HepG2 (cell line): ENCODE data around the gene ERBB3. TPM values are rescaled to one million over a fixed set of nuclear protein-coding genes. Genes with fewer than 3 reads are reported as not detected.

Experiments used
- BRD4 ChIP-seq: sonication (generic); formaldehyde crosslinking; IDR thresholded peaks from 2 replicates; pipeline ENCODE4 v1.4.0; 2020; ENCODE audit warnings: missing genetic modification reagents
- FIP1L1 ChIP-seq: fragments of 200-400 bp; formaldehyde crosslinking; IDR thresholded peaks from 2 replicates; pipeline ENCODE4 v1.6.1; 2018; ENCODE audit warnings: low read depth, mild to moderate bottlenecking, low read length, moderate library complexity, borderline replicate concordance; ENCODE audit not compliant: insufficient read depth
- HNF1A ChIP-seq, 2 experiments: sonication (generic) in 1 of 2; formaldehyde crosslinking in 1 of 2; IDR thresholded peaks; 2 replicates each; pipeline versions ENCODE4 v1.4.0 to v1.6.1; 2016 to 2020; ENCODE audit warnings: borderline replicate concordance in 1 of 2, low read depth in 1 of 2, mild to moderate bottlenecking in 1 of 2, missing genetic modification reagents in 1 of 2
- IRX3 ChIP-seq: sonication (generic); formaldehyde crosslinking; IDR thresholded peaks from 2 replicates; pipeline ENCODE4 v1.8.1; 2023; ENCODE audit warnings: mild to moderate bottlenecking, low read depth, missing genetic modification reagents, borderline replicate concordance
- KAT8 ChIP-seq: IDR thresholded peaks from 2 replicates; pipeline ENCODE4 v1.6.1; 2016; ENCODE audit warnings: missing genetic modification reagents, missing compliant biosample characterization
- MAFG ChIP-seq: sonication (generic); formaldehyde crosslinking; IDR thresholded peaks from 2 replicates; pipeline ENCODE4 v1.5.1; 2020; ENCODE audit warnings: mild to moderate bottlenecking, missing genetic modification reagents
- PCBP1 ChIP-seq: fragments of 200-400 bp; formaldehyde crosslinking; IDR thresholded peaks from 2 replicates; pipeline ENCODE4 v1.6.1; 2017; ENCODE audit warnings: mild to moderate bottlenecking, low read depth, low read length, borderline replicate concordance
- PRPF4 ChIP-seq: fragments of 200-400 bp; formaldehyde crosslinking; IDR thresholded peaks from 2 replicates; pipeline ENCODE4 v1.6.1; 2016; ENCODE audit warnings: low read length, low read depth; ENCODE audit not compliant: poor library complexity, severe bottlenecking
- RBAK ChIP-seq: sonication (generic); formaldehyde crosslinking; IDR thresholded peaks from 2 replicates; pipeline ENCODE4 v1.5.1; 2020; ENCODE audit warnings: mild to moderate bottlenecking, missing genetic modification reagents
- RNF219 ChIP-seq: sonication (generic); formaldehyde crosslinking; IDR thresholded peaks from 2 replicates; pipeline ENCODE4 v1.5.0; 2020; ENCODE audit warnings: mild to moderate bottlenecking, missing genetic modification reagents
- SOX13 ChIP-seq, 3 experiments: fragments of 450-650 bp in 1 of 3; sonication (generic) in 1 of 3; formaldehyde crosslinking in 1 of 3; IDR thresholded peaks in 2 of 3; conservative IDR thresholded peaks in 1 of 3; 2 replicates each; pipeline versions ENCODE4 v1.5.0 to v1.6.1; 2016 to 2020; ENCODE audit warnings: antibody characterized with exemption in 1 of 3, mild to moderate bottlenecking in 1 of 3, missing compliant biosample characterization in 1 of 3, missing genetic modification reagents in 1 of 3, moderate library complexity in 1 of 3
- TRIM24 ChIP-seq: sonication (generic); formaldehyde crosslinking; IDR thresholded peaks from 2 replicates; pipeline ENCODE4 v1.8.0; 2022; ENCODE audit warnings: mild to moderate bottlenecking, missing genetic modification reagents
- ZNF317 ChIP-seq: sonication (generic); formaldehyde crosslinking; IDR thresholded peaks from 2 replicates; pipeline ENCODE4 v1.5.0; 2020; ENCODE audit warnings: mild to moderate bottlenecking, missing genetic modification reagents
- ZNF530 ChIP-seq: sonication (generic); formaldehyde crosslinking; IDR thresholded peaks from 2 replicates; pipeline ENCODE4 v1.5.0; 2020; ENCODE audit warnings: low read depth, mild to moderate bottlenecking, missing genetic modification reagents
- ZNF547 ChIP-seq: sonication (generic); formaldehyde crosslinking; IDR thresholded peaks from 2 replicates; pipeline ENCODE4 v1.5.1; 2020; ENCODE audit warnings: mild to moderate bottlenecking, missing genetic modification reagents
- ZNF619 ChIP-seq: sonication (generic); formaldehyde crosslinking; IDR thresholded peaks from 2 replicates; pipeline ENCODE4 v1.4.0; 2020; ENCODE audit warnings: mild to moderate bottlenecking, missing genetic modification reagents
- ZNF710 ChIP-seq: sonication (generic); formaldehyde crosslinking; IDR thresholded peaks from 2 replicates; pipeline ENCODE4 v1.5.0; 2020; ENCODE audit warnings: mild to moderate bottlenecking, missing genetic modification reagents, borderline replicate concordance
- ZSCAN12 ChIP-seq: sonication (generic); formaldehyde crosslinking; IDR thresholded peaks from 2 replicates; pipeline ENCODE4 v1.9.0; 2021; ENCODE audit warnings: mild to moderate bottlenecking, missing genetic modification reagents
- ZSCAN22 ChIP-seq: sonication (generic); formaldehyde crosslinking; IDR thresholded peaks from 2 replicates; pipeline ENCODE4 v1.4.0; 2020; ENCODE audit warnings: mild to moderate bottlenecking, missing genetic modification reagents
- polyA plus RNA-seq, 8 experiments: library from polyadenylated mRNA; depleted of rRNA in 3 of 8; stranded (reverse) in 7 of 8; unstranded in 1 of 8; fragments of >200 nt; fragmentation: Illumina TruSeq in 4 of 8; extraction: Trizol in 4 of 8; gene quantifications; 2 replicates each; pipeline versions ENCODE4 v1.2.1 to v1.2.3, GENCODE V29; 2011 to 2016; ENCODE audit warnings: low read depth in 4 of 8, missing spikeins in 1 of 8, mixed read lengths in 1 of 8; ENCODE audit not compliant: insufficient read depth in 1 of 8
- total RNA-seq, 5 experiments: library from RNA; depleted of rRNA; stranded (reverse); fragments of >200 nt; fragmentation: Illumina TruSeq; extraction: Trizol; gene quantifications; 2 replicates each; pipeline ENCODE4 v1.2.3, GENCODE V29; 2016; ENCODE audit warnings: low read depth in 1 of 5

ERBB3 gene
- total and polyA plus RNA-seq, 2 of the 13 experiments (the other 11 are each of a cell fraction or from before 2014, with no cell fraction given): 93.6 to 358 TPM

GRCh38 chr12:56079723-56080555, at the start of gene ERBB3 (continued):
- TF ChIP-seq HNF1A (IDR thresholded peaks at IDR 0.05; ENCODE audit: low read depth): no peak
- TF ChIP-seq HNF1A (CRISPR knock-in tag; IDR thresholded peaks at IDR 0.05; ENCODE audit: borderline replicate concordance): peak; percentile 46
- TF ChIP-seq ZNF530: no peak
- no peak for TF ChIP-seq RNF219
- TF ChIP-seq ZNF710: no peak
- TF ChIP-seq ZSCAN12: no peak
- TF ChIP-seq BRD4 (CRISPR knock-in tag): peak; percentile 93
- TF ChIP-seq FIP1L1: 0 out of 2 replicates have a peak, but pooled peaks have one; percentile 18
- peak; percentile 47; the same call in 1 of the 2 replicates for TF ChIP-seq ZNF317 (CRISPR knock-in tag)
- TF ChIP-seq RBAK: no peak
- TF ChIP-seq PRPF4: no peak
- 0 out of 2 replicates have a peak, but pooled peaks have one; percentile 26 for TF ChIP-seq ZNF619 (CRISPR knock-in tag)
- TF ChIP-seq ZNF547 (CRISPR knock-in tag): no peak; the same call in 1 of the 2 replicates
- no peak; the same call in 1 of the 2 replicates for TF ChIP-seq SOX13 (IDR thresholded peaks at IDR 0.05)
- TF ChIP-seq SOX13 (CRISPR knock-in tag; conservative IDR thresholded peaks at IDR 0.05 in 1 of 2, IDR thresholded peaks at IDR 0.05 in 1 of 2): peak in 1 of 2 experiments; percentile 65; a peak in 2 of 4 replicates
- TF ChIP-seq TRIM24 (CRISPR knock-in tag): no peak
- TF ChIP-seq KAT8 (CRISPR knock-in tag): peak; percentile 17; the same call in 1 of the 2 replicates
- TF ChIP-seq MAFG (CRISPR knock-in tag): 0 out of 2 replicates have a peak, but pooled peaks have one; percentile 30
- TF ChIP-seq IRX3: peak; percentile 83
- TF ChIP-seq ZSCAN22: no peak
- no peak; the same call in 1 of the 2 replicates for TF ChIP-seq PCBP1
